KMS-11 (cell line): ENCODE measurements around the gene LAMP1.

Experiments used
- H2AFZ ChIP-seq: fragments of 200-600 bp; sonication (generic); 2 replicates; pipeline ENCODE4 v1.6.1; 2016; ENCODE audit warnings: antibody characterized with exemption, mixed run types, low read depth
- H3K27ac ChIP-seq: fragments of 200-600 bp; sonication (generic); 2 replicates; pipeline ENCODE4 v1.6.1; 2016; ENCODE audit warnings: mild to moderate bottlenecking, mixed run types
- H3K27me3 ChIP-seq: fragments of 200-600 bp; sonication (generic); 2 replicates; pipeline ENCODE4 v1.6.1; 2017; ENCODE audit warnings: mild to moderate bottlenecking, low read depth, mixed run types, moderate library complexity; ENCODE audit not compliant: insufficient read depth
- H3K36me3 ChIP-seq: fragments of 200-600 bp; sonication (generic); 2 replicates; pipeline ENCODE4 v1.6.1; 2017; ENCODE audit warnings: mild to moderate bottlenecking, mixed run types; ENCODE audit not compliant: insufficient read depth
- H3K4me1 ChIP-seq: fragments of 200-600 bp; sonication (generic); 2 replicates; pipeline ENCODE4 v1.6.1; 2016; ENCODE audit warnings: mild to moderate bottlenecking, low read depth, mixed run types; ENCODE audit not compliant: poor library complexity, severe bottlenecking
- H3K4me2 ChIP-seq: fragments of 200-600 bp; sonication (generic); 2 replicates; pipeline ENCODE4 v1.7.0; 2016; ENCODE audit warnings: mild to moderate bottlenecking, mixed run types
- H3K4me3 ChIP-seq: fragments of 200-600 bp; sonication (generic); IDR thresholded peaks from 2 replicates; pipeline ENCODE4 v1.6.1; 2017; ENCODE audit warnings: low read depth, low read length, mixed read lengths; ENCODE audit not compliant: insufficient read depth
- H3K79me2 ChIP-seq: fragments of 200-600 bp; sonication (generic); 2 replicates; pipeline ENCODE4 v1.6.1; 2016; ENCODE audit warnings: low read depth, mixed run types; ENCODE audit not compliant: insufficient read depth
- H3K9ac ChIP-seq: fragments of 200-600 bp; sonication (generic); 2 replicates; pipeline ENCODE4 v1.6.1; 2016; ENCODE audit warnings: mild to moderate bottlenecking, mixed run types
- H4K20me1 ChIP-seq: fragments of 200-600 bp; sonication (generic); 2 replicates; pipeline ENCODE4 v1.6.1; 2016; ENCODE audit warnings: mild to moderate bottlenecking, mixed run types; ENCODE audit not compliant: insufficient read depth
- CTCF ChIP-seq: fragments of 200-600 bp; sonication (generic); conservative IDR thresholded peaks from 2 replicates; pipeline ENCODE4 v1.6.1; 2017; ENCODE audit warnings: low read depth, mild to moderate bottlenecking, antibody characterized with exemption, low read length, moderate library complexity, mixed read lengths

The LAMP1 gene

GRCh38 chr13:113323869-113324268 lies 26.8 kb downstream of the LAMP1 start:
- Histone ChIP-seq H3K79me2 (no peaks in the 10 kb centered on the region), H3K27me3 (no peaks in the 10 kb centered on the region), H2AFZ (no peak overlapping the region), H4K20me1 (no peaks in the 10 kb centered on the region), H3K36me3 (no peaks in the 10 kb centered on the region), H3K9ac (no peak overlapping the region), H3K4me2 (no peak overlapping the region), H3K4me1 (no peaks in the 10 kb centered on the region), H3K4me3 (no peak overlapping the region), H3K27ac (no peak overlapping the region)
- no peak for TF ChIP-seq CTCF

GRCh38 chr13:113324398-113324797 lies 27.4 kb downstream of the LAMP1 start:
- Histone ChIP-seq H3K4me2 (no peak overlapping the region), H4K20me1 (no peaks in the 10 kb centered on the region), H3K4me3 (no peak overlapping the region), H3K27ac (no peak overlapping the region), H3K27me3 (no peaks in the 10 kb centered on the region), H3K36me3 (no peaks in the 10 kb centered on the region), H3K79me2 (no peaks in the 10 kb centered on the region), H2AFZ (no peak overlapping the region), H3K4me1 (no peaks in the 10 kb centered on the region), H3K9ac (no peak overlapping the region)
- no peak for TF ChIP-seq CTCF

- Histone ChIP-seq H4K20me1 (no peaks in the 10 kb centered on the region), H3K36me3 (no peaks in the 10 kb centered on the region), H3K4me1 (no peaks in the 10 kb centered on the region), H3K79me2 (no peaks in the 10 kb centered on the region), H3K9ac (no peak overlapping the region), H3K4me2 (no peak overlapping the region), H3K4me3 (no peak overlapping the region), H2AFZ (no peak overlapping the region), H3K27me3 (no peaks in the 10 kb centered on the region), H3K27ac (no peak overlapping the region)
- TF ChIP-seq CTCF: no peak
Measured at GRCh38 chr13:113325779-113326178, 28.7 kb downstream of the LAMP1 start.

GRCh38 chr13:113327391-113327765 lies 30.3 kb downstream of the LAMP1 start:
- TF ChIP-seq CTCF: no peak
- H3K4me3 ChIP-seq: no peak overlapping the region
- no peak overlapping the region for H3K9ac ChIP-seq
- no peaks in the 10 kb centered on the region for H3K79me2 ChIP-seq
- no peaks in the 10 kb centered on the region for H3K36me3 ChIP-seq
- no peaks in the 10 kb centered on the region for H4K20me1 ChIP-seq
- H3K4me1 ChIP-seq: no peaks in the 10 kb centered on the region
- no peak overlapping the region for H2AFZ ChIP-seq
- no peak overlapping the region for H3K27ac ChIP-seq
- no peaks in the 10 kb centered on the region for H3K27me3 ChIP-seq
- no peak overlapping the region for H3K4me2 ChIP-seq
